Naive thymus-derived CD4-positive, alpha-beta T cell (primary cell): ENCODE data around the gene RPL36A. TPM values are rescaled to one million over a fixed set of nuclear protein-coding genes. Genes with fewer than 3 reads are reported as not detected.

Experiments used
- ATAC-seq: fragments of 150-1000 bp; cut with Tn5 transposase; 2 replicates; pipeline ENCODE4 v1.10.0; 2021; ENCODE audit warnings: mild to moderate bottlenecking, moderate library complexity
- CTCF ChIA-PET: fragments of 350-600 bp; sonication (Branson Sonifier 250); formaldehyde crosslinking; loops from one replicate; lab custom pipeline; 2021; ENCODE audit warnings: antibody characterized with exemption; lab: Charles Lee
- POLR2A ChIA-PET: fragments of 350-600 bp; sonication (Branson Sonifier 250); formaldehyde crosslinking; loops from one replicate; lab custom pipeline; 2021; ENCODE audit warnings: antibody characterized with exemption, inconsistent platforms; lab: Charles Lee
- DNase-seq, 9 donors: peaks; one replicate each; pipeline versions ENCODE4 v3.0.0 to v3.0.0-alpha.2; 2020 to 2022; ENCODE audit warnings: mixed read lengths in 1 of 9
- H3K27ac ChIP-seq: one replicate; pipeline ENCODE4 v1.7.0; 2013; ENCODE audit warnings: mild to moderate bottlenecking, low read depth, low read length, moderate library complexity
- H3K27me3 ChIP-seq, 2 donors: one replicate each; pipeline ENCODE4 v1.7.0; 2013; ENCODE audit warnings: low read length in 2 of 2, mild to moderate bottlenecking in 2 of 2, moderate library complexity in 2 of 2; ENCODE audit not compliant: control insufficient read depth in 2 of 2, insufficient read depth in 2 of 2
- H3K36me3 ChIP-seq, 3 experiments: 1 replicate in 2 of 3; 2 replicates in 1 of 3; pipeline ENCODE4 v1.7.0; 2013; ENCODE audit warnings: low read length in 3 of 3, mild to moderate bottlenecking in 3 of 3, moderate library complexity in 1 of 3; ENCODE audit not compliant: insufficient read depth in 3 of 3, control insufficient read depth in 2 of 3
- H3K4me1 ChIP-seq, 2 donors: one replicate each; pipeline ENCODE4 v1.7.0; 2013; ENCODE audit warnings: low read length in 2 of 2, mild to moderate bottlenecking in 2 of 2, moderate library complexity in 1 of 2; ENCODE audit not compliant: control insufficient read depth in 2 of 2, insufficient read depth in 2 of 2
- H3K4me3 ChIP-seq: 2 replicates; pipeline ENCODE4 v1.7.0; 2013; ENCODE audit warnings: mild to moderate bottlenecking, low read length
- H3K9me3 ChIP-seq, 3 experiments: 1 replicate in 2 of 3; 2 replicates in 1 of 3; pipeline ENCODE4 v1.7.0; 2013; ENCODE audit warnings: low read length in 3 of 3; ENCODE audit not compliant: control insufficient read depth in 2 of 3
- H3K27ac Mint-ChIP-seq, 9 donors: one replicate each; pipeline ENCODE4 v1.8.0; 2020 to 2022; ENCODE audit warnings: mixed read lengths in 9 of 9, mild to moderate bottlenecking in 8 of 9, moderate library complexity in 5 of 9, inconsistent platforms in 2 of 9
- H3K27me3 Mint-ChIP-seq, 5 donors: one replicate each; pipeline ENCODE4 v1.8.0; 2021 to 2022; ENCODE audit warnings: mixed read lengths in 5 of 5, mild to moderate bottlenecking in 1 of 5
- H3K36me3 Mint-ChIP-seq, 5 donors: one replicate each; pipeline ENCODE4 v1.8.0; 2020 to 2022; ENCODE audit warnings: mixed read lengths in 5 of 5, mild to moderate bottlenecking in 3 of 5, inconsistent platforms in 1 of 5
- H3K4me1 Mint-ChIP-seq, 7 donors: one replicate each; pipeline ENCODE4 v1.8.0; 2020 to 2022; ENCODE audit warnings: mixed read lengths in 7 of 7, mild to moderate bottlenecking in 3 of 7, inconsistent platforms in 1 of 7
- H3K4me3 Mint-ChIP-seq, 10 donors: one replicate each; pipeline ENCODE4 v1.8.0; 2020 to 2022; ENCODE audit warnings: mild to moderate bottlenecking in 10 of 10, mixed read lengths in 10 of 10, moderate library complexity in 6 of 10, inconsistent platforms in 2 of 10
- H3K9me3 Mint-ChIP-seq, 11 donors: one replicate each; pipeline ENCODE4 v1.8.0; 2020 to 2022; ENCODE audit warnings: mixed read lengths in 11 of 11, mild to moderate bottlenecking in 4 of 11, inconsistent platforms in 1 of 11, moderate library complexity in 1 of 11
- intact Hi-C, 2 donors: fragments of 100-400 bp; cut with micrococcal nuclease; formaldehyde crosslinking; loops; one replicate each; pipeline ENCODE4 v1.15.1; 2023
- polyA plus RNA-seq, 2 donors: library from polyadenylated mRNA; unstranded; fragments of 300-500 nt; fragmentation: Illumina TruSeq; gene quantifications; one replicate each; pipeline ENCODE4 v1.2.3, GENCODE V29; 2021
- total RNA-seq, 6 experiments: library from RNA in 5 of 6; stranded (reverse) in 5 of 6; gene quantifications; 1 replicate in 5 of 6; 2 replicates in 1 of 6; pipeline ENCODE4 v1.2.3 and lab custom pipeline; 2021 to 2026

The RPL36A gene
- total and polyA plus RNA-seq, 7 experiments from 2014 or later = 113 to 2,919 (median 320) TPM

DNA sequence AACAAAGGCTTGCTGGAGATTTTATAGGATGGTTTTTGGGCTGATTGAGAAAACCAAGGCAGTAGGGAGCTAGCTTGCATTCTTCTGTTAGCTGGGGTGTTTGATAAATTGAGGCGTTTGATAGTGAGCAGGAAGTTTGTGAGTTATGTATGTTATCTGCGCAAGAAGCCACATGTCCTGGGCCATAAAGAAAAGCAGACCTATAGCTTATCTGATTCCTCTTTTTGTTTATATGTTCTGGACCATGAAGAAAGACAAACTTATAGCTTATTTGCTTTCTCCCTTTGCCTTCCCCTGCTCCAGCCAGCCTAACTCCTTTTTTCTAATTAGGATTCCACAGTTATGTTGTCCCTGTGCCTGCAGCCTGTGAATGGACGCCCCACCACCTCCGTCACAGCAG, 26.4 kb downstream of the RPL36A start:
- POLR2A ChIA-PET = interaction anchor here (1.2 to 1.5 kb wide), 2 partner anchors 386 to 514 kb away, joined by 3 to 4 read pairs; no protein-coding TSS in a partner anchor

GRCh38 chrX:101417981-101418841, 27.4 kb downstream of the RPL36A start:
- Mint-ChIP-seq H3K27ac (peak overlapping the region; percentile 86 to 97 (median 94)), H3K4me3 (peak overlapping the region; percentile 83 to 95 (median 90)), H3K4me1 (peaks cover 6 to 38% (median 32%) of the 10 kb centered on the region in 7 donors), H3K9me3 (no peaks in the 10 kb centered on the region), H3K36me3 (peaks cover 0 to 17% (median 0%) of the 10 kb centered on the region in 5 donors), H3K27me3 (no peaks in the 10 kb centered on the region)
- ChIA-PET CTCF (interaction anchor here (0.8 to 2.4 kb wide), 4 partner anchors 27 to 380 kb away, joined by 3 to 11 read pairs (median 3); partner anchors contain the start of gene RPL36A), POLR2A (interaction anchor here (0.9 to 1.5 kb wide), 4 partner anchors 11 to 513 kb away, joined by 3 to 7 read pairs (median 4); partner anchors contain the start of genes GLA and ZMAT1)
- Histone ChIP-seq H3K4me3 (peak overlapping the region; percentile 58), H3K4me1 (peaks cover 0 to 4% of the 10 kb centered on the region in 2 donors), H3K27me3 (no peaks in the 10 kb centered on the region), H3K9me3 (no peaks in the 10 kb centered on the region), H3K27ac (peak overlapping the region; percentile 82), H3K36me3 (peaks cover 0 to 3% (median 0%) of the 10 kb centered on the region in 3 experiments)
- intact Hi-C loops = loop anchor here (1.0 to 10.0 kb wide), 3 partner anchors 10 to 667 kb away; partner anchors contain the start of gene HNRNPH2 (in 2 of the 2)
- ATAC-seq (peak; percentile 66), DNase-seq (peak in 6 of 9 donors; percentile 10 to 46 (median 18))

More for the DNA sequence above, 26.4 kb downstream of the RPL36A start:
- Mint-ChIP-seq H3K9me3 (no peaks in the 10 kb centered on the region), H3K4me3 (peak overlapping the region; percentile 83 to 95 (median 90)), H3K27me3 (no peaks in the 10 kb centered on the region), H3K27ac (peak overlapping the region; percentile 86 to 97 (median 94)), H3K36me3 (peaks cover 0 to 23% (median 6%) of the 10 kb centered on the region in 5 donors), H3K4me1 (peaks cover 13 to 48% (median 41%) of the 10 kb centered on the region in 7 donors)
- Histone ChIP-seq H3K27ac (peak overlapping the region; percentile 82), H3K9me3 (no peaks in the 10 kb centered on the region), H3K4me1 (peaks cover 0 to 4% of the 10 kb centered on the region in 2 donors), H3K27me3 (no peaks in the 10 kb centered on the region), H3K4me3 (no peak overlapping the region), H3K36me3 (peaks cover 0 to 13% (median under 1%) of the 10 kb centered on the region in 3 experiments)
- no peak for ATAC-seq
- intact Hi-C loops = loop anchor here (5.0 to 10.0 kb wide), 2 partner anchors 180 to 668 kb away; no protein-coding TSS in a partner anchor
- no peak for DNase-seq
- CTCF ChIA-PET = interaction anchor here (1.1 to 2.4 kb wide), 2 partner anchors 342 to 385 kb away, joined by 4 to 11 read pairs; no protein-coding TSS in a partner anchor

DNA sequence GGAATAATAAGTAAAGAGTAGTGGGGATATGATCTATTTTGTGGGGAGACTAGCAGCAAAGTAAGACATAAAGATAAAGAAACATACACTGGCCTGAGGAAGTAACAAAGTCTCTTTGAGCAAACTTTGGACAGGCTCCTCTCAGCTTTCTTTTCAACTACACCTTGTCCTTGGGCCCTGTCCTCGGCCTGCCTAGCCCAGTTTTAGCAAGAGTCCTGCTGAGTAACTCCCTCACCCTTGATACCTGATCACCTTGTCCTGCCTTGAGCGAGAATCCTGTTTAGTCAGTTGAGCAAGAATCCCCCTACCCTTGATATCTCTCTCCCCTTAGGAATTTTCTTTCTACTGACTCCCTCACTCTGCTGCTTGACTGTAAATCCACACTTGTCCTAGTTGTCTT, 28.7 kb downstream of the RPL36A start:
- Mint-ChIP-seq H3K4me1 (peaks cover 6 to 38% (median 31%) of the 10 kb centered on the region in 7 donors), H3K27ac (peak overlapping the region; percentile 19 to 97 (median 89)), H3K36me3 (peaks cover 0 to 17% (median under 1%) of the 10 kb centered on the region in 5 donors), H3K9me3 (no peaks in the 10 kb centered on the region), H3K27me3 (no peaks in the 10 kb centered on the region), H3K4me3 (peak overlapping the region; percentile 7 to 95 (median 87))
- no peak overlapping the region for H3K27ac ChIP-seq
- ChIA-PET POLR2A (interaction anchor here (0.8 to 0.9 kb wide), 2 partner anchors 512 to 599 kb away, joined by 3 read pairs; partner anchors contain the start of genes CSTF2 and ZMAT1), CTCF (interaction anchor here (1.3 kb wide), 1 partner anchor 384 kb away, joined by 3 read pairs; no protein-coding TSS in a partner anchor)
- DNase-seq (no peak), ATAC-seq (no peak)
- H3K9me3 ChIP-seq = no peaks in the 10 kb centered on the region
- H3K27me3 ChIP-seq = no peaks in the 10 kb centered on the region
- no peak overlapping the region for H3K4me3 ChIP-seq
- intact Hi-C loops = loop anchor here (1.0 to 10.0 kb wide), 3 partner anchors 178 to 737 kb away; no protein-coding TSS in a partner anchor
- peaks cover 0 to 4% of the 10 kb centered on the region in 2 donors for H3K4me1 ChIP-seq
- H3K36me3 ChIP-seq = no peaks in the 10 kb centered on the region

DNA sequence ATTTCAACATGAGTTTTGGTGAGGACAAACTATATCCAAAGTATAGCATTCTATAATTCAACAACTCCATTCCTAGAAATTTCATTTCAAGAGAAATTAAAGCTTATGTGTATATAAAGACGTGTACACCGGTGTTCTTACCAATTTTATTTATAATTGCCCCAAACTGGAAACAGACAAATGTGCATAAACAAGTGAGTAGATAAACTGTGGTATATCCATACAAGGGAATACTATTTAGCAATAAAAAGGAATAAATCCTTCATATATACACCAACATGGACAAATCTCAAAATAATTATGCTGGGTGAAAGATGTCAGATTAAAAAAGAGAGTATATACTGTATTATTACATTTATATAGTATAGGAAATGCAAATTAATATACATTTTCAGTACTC, 37.1 kb downstream of the RPL36A start:
- no peak for ATAC-seq
- Mint-ChIP-seq H3K4me1 (peaks cover 0 to 12% (median 0%) of the 10 kb centered on the region in 7 donors), H3K9me3 (peaks cover 0 to 5% (median 0%) of the 10 kb centered on the region in 11 donors), H3K36me3 (peaks cover 12 to 39% (median 25%) of the 10 kb centered on the region in 5 donors), H3K27me3 (no peaks in the 10 kb centered on the region), H3K4me3 (no peak overlapping the region), H3K27ac (no peak overlapping the region)
- Histone ChIP-seq H3K4me1 (no peaks in the 10 kb centered on the region), H3K36me3 (peaks cover 0 to 3% (median 0%) of the 10 kb centered on the region in 3 experiments), H3K27me3 (no peaks in the 10 kb centered on the region), H3K4me3 (no peak overlapping the region), H3K9me3 (no peaks in the 10 kb centered on the region), H3K27ac (no peak overlapping the region)
- ChIA-PET CTCF (no interaction called here), POLR2A (interaction anchor here (0.9 kb wide), 1 partner anchor 17 kb away, joined by 4 read pairs; no protein-coding TSS in a partner anchor)
- intact Hi-C loops = no loop called here
- no peak for DNase-seq

DNA sequence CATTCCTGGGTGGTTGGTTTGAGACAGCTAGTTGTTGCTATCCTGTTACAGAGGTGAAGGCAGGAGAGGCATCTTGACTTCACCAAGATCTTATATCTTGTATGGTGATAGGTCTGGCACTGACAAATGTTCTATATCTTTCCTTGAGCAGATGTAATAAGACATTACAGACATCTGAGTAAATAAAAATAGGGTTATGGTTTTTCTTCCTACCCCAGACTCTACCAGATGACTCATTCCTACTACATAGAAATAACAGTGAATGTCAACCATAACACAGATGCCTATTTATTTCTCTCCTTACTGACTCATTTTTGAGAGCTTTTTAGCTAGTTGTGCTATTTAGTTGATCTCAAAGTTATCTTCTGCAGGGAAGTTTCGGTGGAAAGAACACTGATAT, 39.1 kb downstream of the RPL36A start:
- Histone ChIP-seq H3K27ac (no peak overlapping the region), H3K9me3 (no peaks in the 10 kb centered on the region), H3K36me3 (peaks cover 0 to 3% (median 0%) of the 10 kb centered on the region in 3 experiments), H3K4me1 (no peaks in the 10 kb centered on the region), H3K27me3 (no peaks in the 10 kb centered on the region), H3K4me3 (no peak overlapping the region)
- peaks cover 9 to 38% (median 20%) of the 10 kb centered on the region in 5 donors for H3K36me3 Mint-ChIP-seq
- POLR2A ChIA-PET = no interaction called here
- no peaks in the 10 kb centered on the region for H3K27me3 Mint-ChIP-seq
- CTCF ChIA-PET = no interaction called here
- H3K9me3 Mint-ChIP-seq = peaks cover 0 to 5% (median 0%) of the 10 kb centered on the region in 11 donors
- ATAC-seq = no peak
- peaks cover 0 to 12% (median 0%) of the 10 kb centered on the region in 7 donors for H3K4me1 Mint-ChIP-seq
- DNase-seq = no peak
- peak overlapping the region in 2 of 9 donors; percentile 34 to 65 for H3K27ac Mint-ChIP-seq
- intact Hi-C loops = no loop called here
- H3K4me3 Mint-ChIP-seq = peak overlapping the region in 1 of 10 donors; percentile 64

- no peak overlapping the region for H3K27ac ChIP-seq
- intact Hi-C loops = no loop called here
- H3K9me3 ChIP-seq = no peaks in the 10 kb centered on the region
- H3K4me1 ChIP-seq = no peaks in the 10 kb centered on the region
- peaks cover 5 to 34% (median 16%) of the 10 kb centered on the region in 5 donors for H3K36me3 Mint-ChIP-seq
- no peaks in the 10 kb centered on the region for H3K27me3 Mint-ChIP-seq
- CTCF ChIA-PET = no interaction called here
- H3K4me3 ChIP-seq = no peak overlapping the region
- peak overlapping the region in 2 of 9 donors; percentile 34 to 65 for H3K27ac Mint-ChIP-seq
- DNase-seq (no peak), ATAC-seq (no peak)
- H3K9me3 Mint-ChIP-seq = peaks cover 0 to 5% (median 0%) of the 10 kb centered on the region in 11 donors
- POLR2A ChIA-PET = interaction anchor here (0.9 kb wide), 1 partner anchor 12 kb away, joined by 4 read pairs; no protein-coding TSS in a partner anchor
- H3K36me3 ChIP-seq = peaks cover 0 to 3% (median 0%) of the 10 kb centered on the region in 3 experiments
- H3K4me3 Mint-ChIP-seq = peak overlapping the region in 1 of 10 donors; percentile 64
- H3K27me3 ChIP-seq = no peaks in the 10 kb centered on the region
- peaks cover 0 to 12% (median 0%) of the 10 kb centered on the region in 7 donors for H3K4me1 Mint-ChIP-seq
These were observed 39.8 kb downstream of the RPL36A start for GRCh38 chrX:101430457-101431078.
